ENCODE data around the gene SGPP2. TPM values are rescaled to one million over a fixed set of nuclear protein-coding genes. Genes with fewer than 3 reads are reported as not detected.
"Not testable (repeated sequence)": the region's sequence is repeated elsewhere in the genome, so short reads cannot be mapped to it uniquely, and the experiment has no call there.

The SGPP2 gene
- total RNA-seq, 2 experiments from 2014 or later: 0.08 to 0.11 TPM

DNA sequence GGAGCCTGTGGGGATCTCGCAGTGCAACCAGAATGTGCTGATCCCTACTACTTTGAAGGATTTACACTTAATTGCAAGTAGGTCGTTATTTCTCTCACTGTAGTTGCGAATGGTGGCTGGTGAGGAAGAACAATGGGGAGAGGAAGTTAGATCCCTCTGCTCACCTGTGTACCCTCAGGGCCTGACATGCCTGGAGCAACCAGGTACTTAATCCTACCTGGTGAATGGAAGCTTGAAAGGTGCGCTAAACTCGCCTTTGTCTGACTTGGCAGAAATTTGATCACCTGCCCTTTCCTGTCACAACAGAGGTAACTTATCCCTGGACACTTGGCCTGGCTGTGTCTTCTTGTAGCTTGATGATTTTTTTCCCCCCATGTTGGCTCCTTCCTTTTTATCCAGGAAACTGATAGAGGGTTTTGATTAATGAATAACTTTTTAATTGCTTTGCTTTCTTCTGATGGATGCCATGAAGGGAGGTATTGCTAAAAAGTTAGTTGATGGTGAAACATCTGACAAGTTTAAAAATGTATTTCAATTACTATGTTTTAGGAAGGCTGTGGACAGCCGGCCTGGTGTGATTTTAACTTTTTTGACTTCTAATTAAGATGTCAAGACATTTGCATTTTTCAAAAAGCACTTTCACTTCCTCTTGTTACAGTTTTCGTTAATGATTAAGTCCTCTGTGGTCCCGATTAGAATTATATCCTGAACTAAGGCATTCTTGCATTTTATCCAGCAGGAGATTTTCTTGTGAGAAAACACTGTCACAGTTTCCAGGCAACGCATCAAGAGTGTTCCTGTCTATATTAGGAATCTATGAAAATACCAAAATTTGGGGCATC lies 9.2 kb downstream of the SGPP2 start:
- no peak for ATAC-seq
- H3K4me3 Mint-ChIP-seq: no peak overlapping the region
- H3K4me1 Mint-ChIP-seq (ENCODE audit: low read depth): no peaks in the 10 kb centered on the region
- no peak for DNase-seq
- H3K9me3 Mint-ChIP-seq (ENCODE audit: insufficient read depth): no peaks in the 10 kb centered on the region
- no peaks in the 10 kb centered on the region for H3K27me3 Mint-ChIP-seq (ENCODE audit: low read depth)
- H3K27ac Mint-ChIP-seq: no peak overlapping the region
- H3K36me3 Mint-ChIP-seq (ENCODE audit: low read depth): no peaks in the 10 kb centered on the region
- POLR2A ChIA-PET: no interaction called here
- CTCF ChIA-PET: no interaction called here

DNA sequence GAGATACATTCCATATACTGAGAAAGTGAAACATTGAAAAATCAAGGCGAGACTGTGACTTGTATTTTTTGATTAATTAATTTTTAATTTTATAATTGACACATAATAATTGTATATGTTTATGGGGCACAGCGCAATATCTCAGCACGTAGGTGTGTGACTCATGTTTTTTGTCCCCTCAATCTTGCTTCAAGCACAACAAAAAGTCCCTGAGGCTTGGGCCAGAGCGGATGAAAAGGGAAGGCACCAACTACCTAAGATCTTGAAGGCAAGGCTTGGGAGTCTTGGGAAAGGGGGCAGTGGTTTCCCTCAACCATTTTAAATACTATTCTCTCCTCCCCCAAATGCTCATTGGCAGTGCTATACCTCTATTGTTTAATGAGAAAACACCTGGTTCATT lies 9.9 kb downstream of the SGPP2 start:
- H3K36me3 Mint-ChIP-seq (ENCODE audit: low read depth): no peaks in the 10 kb centered on the region
- ChIA-PET CTCF (no interaction called here), POLR2A (no interaction called here)
- no peaks in the 10 kb centered on the region for H3K9me3 Mint-ChIP-seq (ENCODE audit: insufficient read depth)
- no peak overlapping the region for H3K27ac Mint-ChIP-seq
- DNase-seq (no peak), ATAC-seq (no peak)
- no peaks in the 10 kb centered on the region for H3K4me1 Mint-ChIP-seq (ENCODE audit: low read depth)
- H3K4me3 Mint-ChIP-seq: no peak overlapping the region
- H3K27me3 Mint-ChIP-seq (ENCODE audit: low read depth): no peaks in the 10 kb centered on the region

DNA sequence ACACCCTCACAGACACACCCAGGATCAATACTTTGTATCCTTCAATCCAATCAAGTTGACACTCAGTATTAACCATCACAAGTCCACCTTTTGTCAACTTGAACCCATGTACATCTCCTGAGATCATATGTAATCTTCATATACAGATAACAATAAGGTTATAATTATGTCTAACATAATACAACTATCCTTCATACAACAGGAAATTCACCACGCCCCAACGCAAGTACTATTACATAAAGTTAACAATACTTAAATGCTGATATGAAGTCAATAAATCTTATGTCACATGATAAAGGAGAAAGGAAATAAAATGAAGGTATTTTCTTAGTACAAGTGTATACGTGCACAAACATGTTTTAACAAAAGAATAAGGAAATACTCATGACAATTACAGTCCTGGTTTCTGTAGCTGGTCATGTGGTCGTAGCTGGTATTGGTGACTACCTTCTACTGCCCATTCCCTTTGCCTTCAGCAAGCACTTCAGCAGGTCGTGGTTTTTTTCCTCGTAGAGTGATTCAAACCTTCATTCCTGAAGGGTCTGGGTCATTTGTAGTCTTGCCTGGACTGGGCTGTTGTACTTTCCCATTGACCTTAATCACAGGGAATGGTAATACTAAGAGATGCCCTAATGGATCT lies 11.2 kb downstream of the SGPP2 start:
- CTCF ChIA-PET; H3K4me1 Mint-ChIP-seq (ENCODE audit: low read depth); H3K27ac Mint-ChIP-seq: not testable (repeated sequence)

DNA sequence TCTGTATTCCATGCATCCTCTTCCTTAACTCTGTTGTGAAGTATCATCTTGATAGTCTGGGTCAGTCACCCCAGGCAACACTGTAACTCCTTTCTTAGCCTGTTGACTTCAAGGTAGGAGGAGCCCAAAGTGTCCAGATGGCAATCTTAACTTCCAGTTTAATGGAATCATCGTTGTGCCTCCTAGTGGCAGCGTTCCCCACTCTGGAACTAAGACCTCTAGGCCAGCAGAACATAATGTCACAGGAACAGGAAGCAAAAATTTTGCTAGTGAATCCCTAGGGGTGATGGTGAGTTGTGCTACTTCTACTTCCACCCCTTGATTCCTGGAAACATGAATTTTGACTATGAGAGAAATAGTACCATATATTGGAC lies 11.7 kb downstream of the SGPP2 start:
- DNase-seq (no peak), ATAC-seq (no peak)
- no peak overlapping the region for H3K27ac Mint-ChIP-seq
- H3K9me3 Mint-ChIP-seq (ENCODE audit: insufficient read depth): no peaks in the 10 kb centered on the region
- no peaks in the 10 kb centered on the region for H3K4me1 Mint-ChIP-seq (ENCODE audit: low read depth)
- no peaks in the 10 kb centered on the region for H3K27me3 Mint-ChIP-seq (ENCODE audit: low read depth)
- no peaks in the 10 kb centered on the region for H3K36me3 Mint-ChIP-seq (ENCODE audit: low read depth)
- no peak overlapping the region for H3K4me3 Mint-ChIP-seq
- CTCF ChIA-PET: no interaction called here
- POLR2A ChIA-PET: no interaction called here

More for the DNA sequence above, 11.2 kb downstream of the SGPP2 start:
- H3K36me3 Mint-ChIP-seq (ENCODE audit: low read depth); H3K4me3 Mint-ChIP-seq; POLR2A ChIA-PET; ATAC-seq; DNase-seq; H3K9me3 Mint-ChIP-seq (ENCODE audit: insufficient read depth); H3K27me3 Mint-ChIP-seq (ENCODE audit: low read depth): not testable (repeated sequence)

DNA sequence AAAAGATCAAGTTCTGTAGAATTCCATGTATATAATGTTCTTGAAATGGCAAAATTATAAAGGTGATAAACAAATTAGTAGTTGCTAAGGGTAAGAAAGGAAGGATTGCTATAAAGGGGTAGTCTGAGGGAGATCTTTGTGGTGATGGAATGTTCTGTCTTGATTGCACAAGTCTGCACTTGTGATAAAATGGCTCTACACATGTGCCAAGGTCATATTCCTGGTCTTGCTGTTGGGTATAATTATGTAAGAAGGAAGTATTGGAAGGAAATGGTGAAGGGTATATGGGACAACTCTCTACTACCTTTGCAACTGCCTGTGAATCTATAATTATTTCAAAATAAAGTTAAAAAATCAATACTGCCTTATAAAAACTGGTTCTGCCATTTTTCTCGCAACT lies 15.3 kb downstream of the SGPP2 start:
- H3K4me1 Mint-ChIP-seq (ENCODE audit: low read depth): no peaks in the 10 kb centered on the region
- POLR2A ChIA-PET: no interaction called here
- H3K9me3 Mint-ChIP-seq (ENCODE audit: insufficient read depth): no peaks in the 10 kb centered on the region
- no peak for ATAC-seq
- no peak overlapping the region for H3K27ac Mint-ChIP-seq
- H3K36me3 Mint-ChIP-seq (ENCODE audit: low read depth): no peaks in the 10 kb centered on the region
- no peak overlapping the region for H3K4me3 Mint-ChIP-seq
- DNase-seq: no peak
- no peaks in the 10 kb centered on the region for H3K27me3 Mint-ChIP-seq (ENCODE audit: low read depth)
- CTCF ChIA-PET: no interaction called here

DNA sequence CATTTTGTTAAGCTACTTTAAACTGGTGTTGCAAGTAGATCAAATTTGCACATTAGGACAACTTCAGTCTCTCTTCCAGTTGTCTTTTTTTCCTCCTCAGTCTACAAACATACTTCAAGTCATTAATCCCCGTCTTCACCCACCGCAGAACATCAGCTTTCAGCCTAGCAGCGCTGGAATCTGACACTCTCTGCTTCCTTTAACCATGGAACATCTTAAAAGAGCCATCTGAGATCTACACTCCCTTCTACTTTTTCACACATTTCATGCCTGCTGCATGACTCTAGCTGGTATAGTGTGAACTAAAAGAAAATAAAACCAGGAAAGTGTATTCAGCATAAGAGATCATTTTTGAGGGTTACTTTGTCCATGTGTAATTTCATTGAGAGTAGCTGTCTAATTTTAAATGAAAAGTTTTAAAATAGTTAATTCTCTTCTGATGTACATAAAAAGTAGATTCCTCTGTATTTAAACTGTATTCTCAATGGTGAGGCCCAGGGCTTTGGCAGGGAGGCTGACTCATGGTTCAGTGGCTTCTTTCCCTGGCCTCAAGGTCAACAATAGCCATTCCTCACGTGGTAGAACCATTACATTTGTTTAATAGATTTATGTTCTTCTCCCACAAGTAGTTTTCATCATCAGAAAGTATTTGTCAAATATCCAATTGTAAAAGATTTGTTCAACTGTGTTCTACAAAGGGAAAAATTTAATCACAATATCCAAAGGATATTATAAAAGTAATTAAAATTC lies 16.5 kb downstream of the SGPP2 start:
- Mint-ChIP-seq H3K36me3 (ENCODE audit: low read depth) (no peaks in the 10 kb centered on the region), H3K27ac (no peak overlapping the region), H3K27me3 (ENCODE audit: low read depth) (no peaks in the 10 kb centered on the region), H3K4me3 (no peak overlapping the region), H3K4me1 (ENCODE audit: low read depth) (no peaks in the 10 kb centered on the region), H3K9me3 (ENCODE audit: insufficient read depth) (no peaks in the 10 kb centered on the region)
- ChIA-PET POLR2A (no interaction called here), CTCF (no interaction called here)
- no peak for ATAC-seq
- no peak for DNase-seq

DNA sequence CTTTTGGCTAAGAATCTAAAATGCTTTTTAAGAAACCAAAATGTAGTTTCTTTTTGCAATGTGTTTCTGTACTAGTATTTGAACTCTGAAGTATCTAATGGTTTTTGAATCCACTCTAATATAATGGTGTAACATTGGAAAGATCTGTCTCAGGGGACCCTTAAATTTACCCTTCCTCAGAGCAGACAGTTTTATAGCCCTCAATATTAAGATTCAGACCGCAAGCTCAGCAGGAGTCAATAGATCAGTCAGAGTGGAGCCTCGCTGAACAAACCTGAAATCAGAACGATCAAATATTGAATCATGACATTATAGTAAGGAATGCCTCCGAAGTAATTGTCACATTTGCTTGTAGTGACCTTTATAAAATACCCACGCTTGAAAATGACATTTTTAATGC lies 18.3 kb downstream of the SGPP2 start:
- H3K36me3 Mint-ChIP-seq (ENCODE audit: low read depth): no peaks in the 10 kb centered on the region
- H3K9me3 Mint-ChIP-seq (ENCODE audit: insufficient read depth): no peaks in the 10 kb centered on the region
- H3K4me3 Mint-ChIP-seq: no peak overlapping the region
- ChIA-PET POLR2A (no interaction called here), CTCF (no interaction called here)
- ATAC-seq (no peak), DNase-seq (no peak)
- H3K27me3 Mint-ChIP-seq (ENCODE audit: low read depth): no peaks in the 10 kb centered on the region
- H3K27ac Mint-ChIP-seq: no peak overlapping the region
- H3K4me1 Mint-ChIP-seq (ENCODE audit: low read depth): no peaks in the 10 kb centered on the region

DNA sequence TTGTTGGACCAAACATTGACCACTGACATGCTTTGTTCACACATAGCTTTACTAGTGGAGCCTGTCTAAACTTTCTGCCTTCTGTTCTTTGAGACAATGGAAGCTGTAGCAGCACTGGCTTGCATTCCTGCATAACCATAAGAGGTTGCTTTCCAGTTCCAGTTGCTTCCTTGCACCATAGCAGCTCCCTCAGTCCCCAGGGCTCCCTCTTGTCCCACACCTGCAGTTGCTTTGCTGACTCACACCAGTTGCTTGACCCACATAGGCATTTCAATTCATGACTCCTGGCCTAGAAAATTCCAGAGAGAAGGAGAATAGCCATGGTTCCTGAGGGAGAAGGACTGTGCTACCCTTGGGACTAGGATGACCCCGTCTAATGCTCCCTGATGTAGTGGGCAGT lies 20.9 kb downstream of the SGPP2 start:
- no peaks in the 10 kb centered on the region for H3K4me1 Mint-ChIP-seq (ENCODE audit: low read depth)
- no peaks in the 10 kb centered on the region for H3K36me3 Mint-ChIP-seq (ENCODE audit: low read depth)
- ChIA-PET POLR2A (no interaction called here), CTCF (no interaction called here)
- DNase-seq: no peak
- H3K9me3 Mint-ChIP-seq (ENCODE audit: insufficient read depth): no peaks in the 10 kb centered on the region
- no peak overlapping the region for H3K4me3 Mint-ChIP-seq
- no peak for ATAC-seq
- no peak overlapping the region for H3K27ac Mint-ChIP-seq
- peaks cover 5% of the 10 kb centered on the region for H3K27me3 Mint-ChIP-seq (ENCODE audit: low read depth)

DNA sequence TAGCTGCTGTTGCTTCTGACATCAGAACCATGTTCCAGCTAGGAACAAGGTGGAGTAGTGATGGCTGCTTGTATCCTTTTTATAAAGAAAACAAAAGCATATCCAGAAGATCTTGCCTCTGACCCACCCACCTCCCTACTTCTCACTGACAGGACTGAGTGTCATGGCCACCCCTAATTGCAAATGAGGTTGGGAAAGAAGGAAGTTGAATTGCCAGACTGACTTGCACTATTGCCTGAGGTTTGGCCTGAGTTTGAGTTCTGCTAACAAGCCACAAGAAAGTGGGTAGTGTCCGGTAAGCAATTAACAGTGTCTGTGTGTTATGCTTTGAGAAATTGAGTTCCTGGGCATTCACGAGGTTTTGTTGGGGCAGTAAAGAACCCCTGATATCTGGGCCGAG lies 22.8 kb downstream of the SGPP2 start:
- ATAC-seq (no peak), DNase-seq (no peak)
- Mint-ChIP-seq H3K36me3 (ENCODE audit: low read depth) (no peaks in the 10 kb centered on the region), H3K27ac (no peak overlapping the region), H3K4me1 (ENCODE audit: low read depth) (no peaks in the 10 kb centered on the region), H3K9me3 (ENCODE audit: insufficient read depth) (no peaks in the 10 kb centered on the region), H3K4me3 (no peak overlapping the region), H3K27me3 (ENCODE audit: low read depth) (peaks cover 5% of the 10 kb centered on the region)
- CTCF ChIA-PET: no interaction called here
- POLR2A ChIA-PET: no interaction called here

DNA sequence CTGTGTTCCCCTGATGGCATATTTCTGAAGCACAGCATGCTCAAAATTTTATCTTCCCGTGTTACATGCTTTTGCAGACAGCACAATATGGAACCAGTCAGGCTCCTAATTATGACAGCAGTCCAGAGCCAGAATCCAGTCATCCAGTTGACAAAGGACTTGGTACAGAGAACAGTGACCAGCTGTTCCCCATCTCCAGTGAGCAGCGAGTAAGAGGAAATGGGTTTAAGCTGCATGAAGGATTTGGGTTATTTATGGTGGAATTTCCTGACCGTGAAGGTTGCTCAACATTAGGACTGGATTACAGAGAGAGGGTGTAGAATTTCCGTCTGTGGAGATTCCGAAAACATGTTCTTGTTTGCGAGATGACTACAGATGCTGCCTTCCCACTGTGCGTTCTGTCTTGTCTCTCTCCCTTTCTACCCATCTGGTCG lies 24.4 kb downstream of the SGPP2 start:
- CTCF ChIA-PET: no interaction called here
- H3K27ac Mint-ChIP-seq: no peak overlapping the region
- no peaks in the 10 kb centered on the region for H3K9me3 Mint-ChIP-seq (ENCODE audit: insufficient read depth)
- DNase-seq (no peak), ATAC-seq (no peak)
- H3K27me3 Mint-ChIP-seq (ENCODE audit: low read depth): peaks cover 5% of the 10 kb centered on the region
- no peak overlapping the region for H3K4me3 Mint-ChIP-seq
- no peaks in the 10 kb centered on the region for H3K4me1 Mint-ChIP-seq (ENCODE audit: low read depth)
- POLR2A ChIA-PET: no interaction called here
- H3K36me3 Mint-ChIP-seq (ENCODE audit: low read depth): no peaks in the 10 kb centered on the region

DNA sequence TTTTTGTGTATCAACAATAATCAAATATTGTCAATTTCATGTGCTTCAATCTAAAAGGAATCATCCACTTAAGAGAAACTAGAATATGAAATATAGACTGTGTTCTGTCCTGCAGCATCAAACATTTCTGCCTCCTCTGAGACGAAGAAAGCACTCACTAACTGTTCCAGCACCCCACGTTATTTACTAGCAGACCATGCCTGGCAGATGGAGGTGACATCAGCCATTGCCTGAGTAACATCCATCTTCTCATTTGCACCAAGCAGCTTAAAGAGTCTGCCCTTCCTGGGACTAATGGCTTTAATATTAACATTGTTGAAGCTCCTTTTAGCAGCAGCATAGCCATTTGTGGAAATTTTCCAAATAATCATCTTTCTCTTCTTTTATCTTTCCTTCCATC lies 25.7 kb downstream of the SGPP2 start:
- Mint-ChIP-seq H3K27ac (no peak overlapping the region), H3K9me3 (ENCODE audit: insufficient read depth) (no peaks in the 10 kb centered on the region), H3K36me3 (ENCODE audit: low read depth) (no peaks in the 10 kb centered on the region), H3K27me3 (ENCODE audit: low read depth) (peaks cover 5% of the 10 kb centered on the region), H3K4me1 (ENCODE audit: low read depth) (no peaks in the 10 kb centered on the region), H3K4me3 (no peak overlapping the region)
- ATAC-seq (no peak), DNase-seq (no peak)
- ChIA-PET CTCF (interaction anchor here (1.1 kb wide), 1 partner anchor 132 kb away, joined by 3 read pairs; no protein-coding TSS in a partner anchor), POLR2A (no interaction called here)

DNA sequence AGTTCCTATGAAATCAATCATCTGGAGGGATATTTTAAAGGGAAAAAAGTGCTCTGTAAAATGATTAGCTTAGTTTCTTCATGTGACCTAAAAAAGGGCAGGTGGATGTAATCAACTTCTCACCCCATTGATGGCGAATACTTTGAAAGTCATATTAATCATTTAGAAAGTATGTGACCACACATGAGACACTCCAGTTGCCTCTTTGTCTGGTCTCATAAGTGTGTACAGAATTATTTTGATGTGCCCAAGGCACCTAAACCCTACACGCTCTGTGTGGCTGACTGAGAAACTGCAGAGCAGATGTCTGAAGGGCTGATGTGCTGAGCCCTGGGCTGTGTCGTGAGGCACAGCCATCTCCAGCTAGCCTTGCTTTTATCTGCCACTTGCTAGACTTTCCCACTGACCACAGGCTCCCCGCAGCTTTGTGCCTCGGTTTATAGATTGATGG lies 26.9 kb downstream of the SGPP2 start:
- Mint-ChIP-seq H3K9me3 (ENCODE audit: insufficient read depth) (no peaks in the 10 kb centered on the region), H3K4me1 (ENCODE audit: low read depth) (no peaks in the 10 kb centered on the region), H3K27me3 (ENCODE audit: low read depth) (peaks cover 5% of the 10 kb centered on the region), H3K4me3 (no peak overlapping the region), H3K36me3 (ENCODE audit: low read depth) (no peaks in the 10 kb centered on the region), H3K27ac (no peak overlapping the region)
- ATAC-seq (no peak), DNase-seq (no peak)
- POLR2A ChIA-PET: interaction anchor here (0.6 kb wide), 1 partner anchor 111 kb away, joined by 3 read pairs; no protein-coding TSS in a partner anchor
- CTCF ChIA-PET: interaction anchor here (1.1 kb wide), 1 partner anchor 133 kb away, joined by 3 read pairs; no protein-coding TSS in a partner anchor

Measured in activated CD8-positive, alpha-beta T cell treated with anti-CD3 and anti-CD28 coated beads, Interleukin-2, amount 10 ng/mL, durations not matched to agents 7 days and 5 days (primary cell).